G401 (cell line): Measurements from ENCODE around the gene STMP1. TPM values are rescaled to one million over a fixed set of nuclear protein-coding genes. Genes with fewer than 3 reads are reported as not detected.
A peak's percentile ranks its signal among the peaks of the same experiment; 100 is the strongest.
"Not testable (repeated sequence)": the region's sequence is repeated elsewhere in the genome, so short reads cannot be mapped to it uniquely, and the experiment has no call there.

ENCODE experiments used
- DNase-seq: peaks from one replicate; pipeline ENCODE4 v3.0.0-alpha.2; 2015; ENCODE audit warnings: low spot score
- in situ Hi-C: cut with HindIII; loops from 2 replicates; pipeline ENCODE4 v1.10.0; 2016; ENCODE audit warnings: low sequenced_read_pairs, mixed read lengths
- total RNA-seq: library from RNA; depleted of rRNA; stranded (reverse); fragments of >200 nt; shearing (Covaris generic); gene quantifications from 2 replicates; pipeline ENCODE4 v1.2.3, GENCODE V29; 2014; rRNA removed

The STMP1 gene
- 20.1 and 34.1 TPM in 2 replicates for total RNA-seq

DNA sequence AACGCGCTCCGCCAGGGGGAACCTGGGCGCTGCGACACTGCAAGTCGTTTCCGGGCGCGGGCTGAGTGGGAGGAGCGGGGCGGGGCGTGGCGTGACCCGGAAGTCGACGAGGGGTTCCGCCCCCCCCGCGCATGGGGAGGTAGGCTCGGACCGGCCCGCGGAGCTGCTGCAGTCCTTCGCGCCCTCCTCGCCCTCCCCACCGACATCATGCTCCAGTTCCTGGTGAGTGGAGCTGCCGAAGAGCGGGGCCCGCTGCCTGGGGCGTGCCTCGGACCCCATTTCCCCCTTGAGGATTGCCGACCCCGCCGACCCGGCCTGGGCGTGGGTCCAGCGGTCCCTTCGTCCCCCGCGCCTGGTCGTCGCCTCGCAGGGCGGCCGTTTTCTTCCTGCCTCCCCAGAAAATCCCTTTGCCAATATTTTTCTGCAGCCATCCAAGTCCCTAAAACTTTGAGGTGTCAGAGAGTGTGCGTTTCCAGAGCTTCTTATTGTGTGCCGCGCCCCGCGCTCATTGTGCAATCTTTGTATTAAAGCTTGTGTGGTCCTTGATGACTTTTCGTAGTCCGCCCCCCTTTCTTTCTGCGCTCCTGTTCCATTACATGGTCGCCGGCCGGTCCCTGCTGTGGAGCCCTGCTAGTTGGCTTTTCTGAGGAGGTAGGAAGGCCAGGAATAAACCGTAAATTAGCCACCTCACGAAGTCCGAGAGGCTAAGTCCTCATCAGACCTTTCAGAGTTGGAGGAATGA, at the start of gene STMP1:
TSS of gene STMP1 (plus strand) at position 142 of the 742 bp plus-strand sequence.
- in situ Hi-C loops, result no loop called here
- DNase-seq, result peak; percentile 90

DNA sequence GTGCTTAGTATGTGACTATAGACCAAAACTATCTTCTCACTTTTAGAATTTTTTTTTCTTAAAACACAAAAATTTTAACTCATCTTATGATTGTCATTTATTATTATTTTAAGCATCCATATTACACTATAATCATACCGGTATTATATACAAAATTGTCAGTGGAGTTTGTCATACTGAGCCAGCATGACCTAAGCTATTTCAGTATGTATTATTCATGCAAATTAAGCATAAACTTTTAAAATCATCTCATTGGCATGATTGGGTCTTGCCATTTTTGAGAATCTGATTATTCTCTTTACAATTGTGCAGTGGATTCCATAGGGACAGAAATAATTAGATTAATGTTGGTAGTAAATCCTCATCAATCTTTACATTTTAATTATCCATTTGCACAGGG, 46.2 kb upstream of the STMP1 start:
- in situ Hi-C loops, result no loop called here

DNA sequence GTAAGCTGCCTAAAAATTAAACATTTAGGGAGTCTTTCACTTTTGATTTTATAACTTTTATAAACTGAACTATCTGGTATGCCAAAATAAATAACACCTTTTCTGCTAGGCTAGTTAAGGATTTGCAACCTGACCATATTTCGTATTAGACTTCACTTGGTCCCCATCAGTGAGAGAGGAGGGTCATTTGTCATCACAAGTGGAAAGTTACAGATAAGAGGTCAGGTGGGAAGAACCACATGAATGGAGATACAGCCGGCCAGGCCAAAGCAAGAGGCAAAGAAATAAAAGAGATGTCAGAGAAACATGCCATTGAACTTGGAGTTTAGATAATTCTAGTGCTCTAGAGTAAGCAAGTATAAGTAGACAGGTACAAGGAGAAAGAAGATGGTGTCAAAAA, 44.5 kb upstream of the STMP1 start:
- in situ Hi-C loops, result no loop called here
- no peak for DNase-seq

More for the DNA sequence above, 46.2 kb upstream of the STMP1 start:
- DNase-seq, result no peak

DNA sequence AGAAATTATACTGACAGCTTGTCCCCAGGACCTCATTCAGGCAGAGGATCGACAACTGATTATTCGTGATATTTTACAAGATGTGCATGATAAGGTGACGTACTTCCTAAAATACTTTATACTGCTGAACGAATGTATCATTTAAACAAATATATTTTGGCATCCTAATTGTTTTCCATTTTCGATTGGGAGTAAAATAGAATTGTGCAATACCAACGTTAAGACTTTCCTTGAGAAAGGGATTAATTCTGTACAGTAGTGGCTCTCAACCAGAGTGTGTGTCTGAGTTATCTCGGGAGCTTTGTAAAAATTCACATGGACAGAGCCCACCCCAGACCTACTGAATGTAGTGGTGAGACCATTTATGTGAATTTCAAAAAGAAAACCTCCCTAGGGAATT, 43.8 kb upstream of the STMP1 start:
- no peak for DNase-seq
- in situ Hi-C loops, result no loop called here

DNA sequence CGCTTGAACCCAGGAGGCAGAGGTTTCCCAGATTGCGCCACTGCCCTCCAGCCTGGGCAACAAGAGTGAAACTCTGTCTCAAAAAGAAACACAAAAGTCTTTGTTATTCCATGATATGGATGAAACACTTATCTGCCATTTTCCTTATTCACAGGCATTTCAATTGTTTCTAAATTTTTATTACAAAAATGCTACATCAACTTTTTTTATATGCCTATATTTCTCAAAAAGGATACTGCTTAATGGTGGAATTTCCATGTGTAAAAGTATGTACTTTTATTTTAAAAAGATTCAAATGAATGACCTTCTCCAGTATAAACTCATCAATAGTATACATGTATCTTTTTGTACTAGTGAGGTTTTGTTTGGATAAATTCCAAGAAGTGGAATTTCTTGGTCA, 41.9 kb upstream of the STMP1 start:
- in situ Hi-C loops, result no loop called here
- DNase-seq, result no peak

DNA sequence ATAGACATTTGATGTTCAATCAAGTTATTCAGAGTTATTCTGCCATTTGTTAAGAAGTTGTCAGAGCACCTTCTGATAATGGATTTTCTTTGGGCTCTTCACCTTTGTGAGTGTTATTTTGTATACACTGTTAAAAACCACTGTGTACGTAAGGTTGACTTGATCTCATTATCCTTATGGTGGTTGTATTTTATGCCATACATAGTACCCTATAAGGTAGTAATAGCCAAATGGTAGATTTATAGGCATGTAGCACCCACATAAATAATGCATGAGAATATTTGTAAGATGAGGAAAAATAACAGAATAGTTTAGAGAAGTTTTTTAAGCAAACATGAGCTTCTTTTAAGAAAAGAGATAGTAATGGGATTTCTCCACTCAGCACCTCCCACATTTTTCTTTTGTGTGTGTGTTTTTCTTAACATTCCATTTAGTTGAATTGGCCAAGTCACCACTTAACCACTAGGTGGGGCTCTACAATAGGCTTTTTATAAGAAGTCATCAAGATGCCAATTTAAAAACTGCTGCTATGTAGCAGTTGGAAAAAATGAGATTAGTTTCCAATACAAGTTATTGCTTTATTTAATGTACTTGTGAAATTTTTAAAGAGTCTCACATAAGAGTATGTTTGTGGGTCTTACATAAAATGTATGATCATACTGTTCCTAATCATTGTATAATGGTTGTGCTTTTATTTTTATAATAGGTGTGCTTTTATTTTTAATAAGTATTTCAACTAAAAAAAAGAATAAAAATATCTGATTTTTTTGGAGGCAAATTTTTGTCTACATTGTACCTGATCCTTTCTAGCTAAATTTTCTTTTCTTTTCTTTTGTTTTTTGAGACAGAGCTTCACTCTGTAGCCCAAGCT, 41.1 kb upstream of the STMP1 start:
- in situ Hi-C loops, result no loop called here
- peak; percentile 76 for DNase-seq

DNA sequence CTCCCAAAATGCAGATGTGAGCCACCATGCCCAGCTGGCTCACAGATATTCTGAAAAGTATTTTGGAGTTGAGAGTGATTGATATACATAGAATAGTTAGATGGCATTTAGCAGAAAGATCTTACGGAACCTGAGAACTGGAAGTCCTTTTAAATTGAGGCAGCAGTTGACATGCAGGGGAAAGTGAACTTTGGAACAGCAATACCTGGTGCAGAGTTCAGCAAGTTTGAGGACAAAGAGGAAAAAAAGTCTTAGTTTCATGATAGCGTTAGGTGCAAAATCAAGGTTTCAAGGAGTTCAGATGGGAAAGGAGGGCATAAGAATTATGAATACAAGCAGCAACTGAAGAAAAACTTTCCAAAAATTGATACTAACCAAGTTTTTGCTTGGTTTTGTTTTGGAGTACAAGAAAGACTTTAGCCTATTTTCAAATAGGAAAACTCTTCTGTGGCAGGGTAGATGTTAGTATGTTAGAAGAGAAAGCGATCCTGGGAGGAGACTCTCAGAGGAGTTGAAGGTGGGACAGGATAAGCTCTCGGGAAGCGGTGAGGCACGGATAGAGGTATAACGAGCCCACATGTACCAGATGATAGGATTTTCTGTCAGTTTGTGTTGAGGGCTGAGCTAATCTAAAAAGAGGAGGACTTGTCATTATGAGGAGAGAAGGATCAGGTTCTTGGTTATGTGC, 28.0 kb upstream of the STMP1 start:
- DNase-seq, result no peak
- in situ Hi-C loops, result loop anchor here (10.0 kb wide), 1 partner anchor 50 kb away; no protein-coding TSS in a partner anchor

DNA sequence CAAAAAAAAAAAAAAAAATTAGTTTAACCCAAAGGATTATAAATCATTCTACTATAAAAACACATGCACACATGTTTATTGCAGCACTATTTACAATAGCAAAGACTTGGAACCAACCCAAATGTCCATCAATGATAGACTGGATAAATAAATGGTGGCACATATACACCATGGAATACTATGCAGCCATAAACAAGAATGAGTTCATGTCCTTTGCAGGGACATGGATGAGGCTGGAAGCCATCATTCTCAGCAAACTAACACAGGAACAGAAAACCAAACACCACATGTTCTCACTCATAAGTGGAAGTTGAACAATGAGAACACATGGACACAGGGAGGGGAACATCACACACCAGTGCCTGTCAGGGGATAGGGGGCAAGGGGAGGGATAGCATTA, 22.6 kb upstream of the STMP1 start:
- in situ Hi-C loops, result loop anchor here (10.0 kb wide), 1 partner anchor 55 kb away; no protein-coding TSS in a partner anchor
- DNase-seq, result not testable (repeated sequence)

DNA sequence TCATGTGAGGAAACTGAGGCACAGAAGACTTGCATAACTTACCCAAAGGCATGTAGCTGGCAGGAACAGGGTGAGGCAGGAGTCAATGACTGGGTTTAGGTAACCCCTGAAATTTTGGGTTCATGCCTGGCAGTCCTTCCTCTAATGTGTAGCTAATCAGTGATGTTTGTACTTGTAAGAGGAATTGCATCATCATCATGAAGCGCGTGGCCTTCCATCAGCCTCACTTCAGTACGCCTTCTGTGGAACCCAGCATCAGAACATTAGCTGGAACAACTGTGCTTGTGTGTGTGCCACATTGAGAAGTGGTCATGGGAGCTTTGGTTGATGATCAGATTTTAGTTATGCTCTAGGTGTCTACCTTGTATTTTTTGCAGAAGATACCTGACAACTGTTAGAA, 18.2 kb upstream of the STMP1 start:
- in situ Hi-C loops, result no loop called here

DNA sequence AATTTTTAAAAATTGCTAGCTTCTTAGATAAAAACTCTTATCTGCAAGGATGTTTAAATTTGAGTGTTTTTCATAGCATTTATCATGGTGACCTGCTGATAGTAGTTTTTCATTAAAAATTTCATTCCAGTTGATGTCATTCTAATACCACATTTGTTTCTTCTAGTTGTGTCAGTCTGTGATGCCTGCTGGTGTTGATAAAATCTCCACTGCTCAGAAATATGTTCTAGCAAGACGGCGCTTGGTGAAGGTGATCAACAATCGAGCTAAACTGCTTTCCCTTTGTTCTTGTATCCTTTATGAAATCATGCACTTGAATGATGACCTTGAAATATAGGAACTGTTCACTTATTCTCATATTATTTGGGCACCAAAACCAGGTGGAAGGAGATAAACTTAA, 17.6 kb upstream of the STMP1 start:
- no peak for DNase-seq
- in situ Hi-C loops, result no loop called here

More for the DNA sequence above, 18.2 kb upstream of the STMP1 start:
- no peak for DNase-seq

DNA sequence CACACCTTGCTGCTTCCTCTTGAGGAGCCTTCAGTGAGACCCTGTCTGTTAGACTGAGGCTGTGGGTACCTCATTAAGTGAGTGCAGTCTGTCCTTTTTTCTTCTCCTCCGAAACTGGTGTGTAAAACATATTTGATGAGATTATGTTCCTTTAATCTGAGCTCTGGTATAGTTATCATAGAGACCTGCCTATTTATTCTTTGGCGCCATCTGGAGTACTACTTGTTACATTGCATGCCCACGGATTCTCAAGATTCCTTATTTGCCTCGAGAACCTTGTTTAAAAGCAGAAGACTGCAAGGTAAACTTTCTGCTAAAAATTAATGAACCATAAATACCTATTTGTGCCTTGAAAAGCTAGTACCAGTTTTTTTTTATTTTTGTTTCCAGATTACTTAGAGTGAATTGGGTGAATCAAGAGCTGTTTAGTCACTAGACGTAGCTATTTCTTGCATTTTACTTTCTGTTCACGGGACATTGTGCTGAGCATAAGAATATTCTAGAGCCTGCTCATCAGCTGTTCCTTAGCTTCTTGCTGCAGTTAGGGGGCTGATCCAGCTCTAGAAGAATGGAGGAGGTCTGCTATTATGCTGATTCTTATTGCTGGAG, 16.9 kb upstream of the STMP1 start:
- in situ Hi-C loops, result no loop called here
- DNase-seq, result peak; percentile 43

DNA sequence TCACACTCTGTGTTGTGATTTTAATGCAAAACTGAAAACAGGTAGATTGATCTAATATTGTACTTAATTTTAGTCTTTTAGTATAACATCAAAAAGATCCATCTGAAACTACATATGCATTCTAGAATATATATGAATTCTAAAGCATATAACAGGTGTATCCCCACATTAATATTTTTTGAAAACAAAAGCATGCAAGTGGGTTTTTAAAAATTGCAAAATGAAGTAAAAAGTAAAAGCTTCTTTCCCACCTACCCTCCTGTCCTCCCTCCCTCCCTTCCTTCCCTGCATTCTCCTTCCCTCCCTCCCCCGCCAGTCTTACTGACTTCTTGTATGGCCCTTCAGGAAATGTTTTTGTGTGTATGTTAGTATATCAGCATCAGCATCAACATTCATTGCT, 14.6 kb upstream of the STMP1 start:
- DNase-seq, result no peak
- in situ Hi-C loops, result no loop called here

DNA sequence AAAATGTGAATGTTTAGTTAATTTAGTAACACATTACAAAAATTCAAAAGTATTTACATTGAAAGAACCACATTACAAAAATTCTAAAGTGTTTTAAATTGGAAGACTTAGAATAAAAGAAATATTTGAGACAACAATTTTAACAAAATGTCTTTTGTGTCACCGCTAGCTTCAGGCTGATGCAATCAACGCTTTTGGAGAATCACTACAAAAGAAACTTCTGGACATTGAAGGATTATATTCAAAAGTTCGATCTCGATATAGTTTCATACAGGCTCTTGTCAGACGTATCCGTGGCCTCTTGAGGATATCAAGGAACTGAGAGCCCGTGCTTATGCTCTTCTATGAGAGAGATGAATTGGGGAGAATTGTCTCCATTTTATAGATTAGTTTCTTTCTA, 14.1 kb upstream of the STMP1 start:
- DNase-seq, result no peak
- in situ Hi-C loops, result no loop called here

DNA sequence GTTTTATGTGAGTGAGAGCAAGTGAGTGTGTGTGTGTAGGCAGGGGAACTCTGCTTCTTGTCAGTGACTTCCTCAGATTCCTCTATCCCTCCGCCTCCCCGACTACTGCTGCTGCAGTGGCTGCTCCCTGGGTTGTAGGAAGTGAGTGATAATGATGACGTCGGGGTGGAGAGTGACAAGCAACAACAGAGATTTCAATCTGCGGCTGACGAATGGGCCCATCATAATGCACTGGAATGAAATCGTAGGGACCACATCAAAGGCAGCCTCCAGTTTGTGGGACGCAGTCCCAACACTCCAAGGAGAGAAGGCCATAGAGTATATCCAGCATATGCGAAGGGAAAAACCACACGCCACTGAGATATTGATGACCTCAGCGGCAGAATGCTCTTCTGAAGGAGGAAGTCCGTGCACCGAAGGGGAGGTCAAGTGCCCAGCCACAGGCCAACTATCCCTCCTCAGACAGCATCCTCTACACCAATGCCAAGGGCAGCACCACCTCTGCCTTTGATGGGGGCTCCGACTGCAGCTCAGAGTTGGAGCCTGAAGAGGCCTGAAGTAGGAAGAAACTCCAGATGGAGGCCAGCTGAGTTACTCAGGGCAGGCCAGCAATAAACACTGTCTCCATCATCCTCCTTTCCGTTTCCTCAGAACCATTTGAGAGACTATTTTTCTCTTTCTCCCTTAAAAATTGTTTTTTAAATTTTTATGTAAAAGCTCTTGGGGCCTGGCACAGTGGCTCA, 11.3 kb upstream of the STMP1 start:
- no peak for DNase-seq
- in situ Hi-C loops, result no loop called here

DNA sequence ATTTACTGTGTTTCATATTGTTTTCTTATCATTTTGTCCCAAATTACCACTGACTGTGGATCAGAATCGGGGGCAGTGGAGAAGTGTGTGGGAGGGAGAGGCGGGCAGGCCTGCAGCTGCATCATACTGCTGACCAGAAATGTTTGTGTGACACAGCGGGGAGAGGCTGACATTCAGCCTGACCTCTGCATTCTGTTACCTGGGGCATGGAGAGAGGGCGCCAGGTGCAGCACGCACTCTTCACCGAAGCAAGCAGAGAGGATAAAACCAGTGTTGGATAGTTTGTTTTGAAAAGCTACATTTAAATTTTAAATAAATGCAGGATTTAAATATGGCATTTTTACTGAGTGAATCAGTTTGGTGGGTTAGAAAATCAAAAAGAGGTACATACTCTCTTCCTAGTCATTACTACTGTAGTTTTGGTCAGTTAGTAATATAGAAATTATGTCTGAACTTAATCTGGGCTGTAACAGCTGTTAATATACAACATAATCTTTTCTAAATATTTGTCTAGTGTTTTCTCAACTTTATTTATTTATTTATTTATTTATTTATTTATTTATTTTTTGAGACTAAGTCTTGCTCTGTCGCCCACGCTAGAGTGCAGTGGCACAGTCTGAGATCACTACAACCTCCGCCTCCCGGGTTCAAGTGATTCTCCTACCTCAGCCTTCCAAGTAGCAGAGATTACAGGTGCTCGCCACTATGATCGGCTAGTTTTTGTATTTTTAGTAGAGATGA, 8.8 kb upstream of the STMP1 start:
- in situ Hi-C loops, result no loop called here
- no peak for DNase-seq

DNA sequence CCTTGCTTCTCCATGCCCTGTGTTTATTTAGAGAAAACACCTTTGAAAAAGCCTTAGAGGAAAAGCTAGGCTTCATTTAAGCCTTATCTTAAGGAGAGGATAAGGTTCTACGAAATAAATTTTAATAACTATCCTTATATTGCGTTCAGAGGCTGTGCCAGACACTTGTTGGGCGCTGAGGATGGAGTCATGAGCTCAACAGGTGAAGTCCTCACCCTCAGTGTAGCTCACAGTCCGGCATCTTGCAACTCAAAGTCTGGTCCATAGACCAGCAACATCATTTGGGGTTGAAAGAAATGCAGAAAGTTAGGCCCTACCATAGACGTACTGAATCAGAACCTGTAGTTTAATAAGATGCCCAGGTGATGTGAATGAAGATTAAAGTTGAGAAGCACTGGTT, 3.8 kb upstream of the STMP1 start:
- DNase-seq, result no peak
- in situ Hi-C loops, result no loop called here

DNA sequence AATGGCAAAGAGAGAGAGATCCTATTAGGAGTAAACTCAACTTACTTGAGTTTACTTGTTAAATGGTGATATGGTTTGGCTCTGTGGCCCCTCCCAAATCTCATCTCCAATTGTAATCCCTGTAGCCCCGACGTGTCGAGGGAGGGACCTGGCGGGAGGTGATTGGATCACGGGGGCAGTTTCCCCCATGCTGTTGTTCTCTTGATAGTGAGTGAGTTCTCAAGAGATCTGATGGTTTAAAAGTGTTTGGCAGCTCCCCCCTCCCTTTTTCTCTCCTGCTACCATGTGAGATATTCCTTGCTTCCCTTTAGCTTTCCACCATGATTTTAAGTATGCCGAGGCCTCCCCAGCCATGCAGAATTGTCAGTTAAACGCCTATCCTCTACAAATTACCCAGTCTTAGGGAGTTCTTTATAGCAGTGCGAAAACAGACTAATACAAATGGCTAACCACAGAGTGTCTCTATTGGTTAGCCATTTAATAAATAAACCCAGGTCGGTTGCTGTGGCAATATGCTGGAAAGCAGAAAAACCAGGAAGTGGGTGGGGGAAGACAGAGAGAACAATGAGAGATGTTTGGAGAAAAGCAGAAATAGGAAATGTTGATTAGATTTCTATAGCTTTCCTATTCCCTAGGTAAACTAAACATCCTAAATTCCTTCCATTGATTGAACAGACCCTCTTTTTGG, 3.0 kb upstream of the STMP1 start:
- in situ Hi-C loops, result no loop called here
- no peak for DNase-seq
